ENCODE data around the gene GHITM. TPM values are rescaled to one million over a fixed set of nuclear protein-coding genes. Genes with fewer than 3 reads are reported as not detected.

GHITM gene
- total and polyA plus RNA-seq, 2 of the 4 experiments (the other 2 are of a cell fraction) = 103 to 185 TPM

- Histone ChIP-seq H3K14ac (replicated peaks; ENCODE audit: low read depth, low read length) (no peak overlapping the region), H2AK9ac (replicated peaks; ENCODE audit: low read depth, low read length, poor library complexity) (no peak overlapping the region), H3K4me2 (ENCODE audit: low read depth, low read length) (no peak overlapping the region), H2BK120ac (ENCODE audit: low read depth, low read length) (no peak overlapping the region), H3K79me1 (ENCODE audit: low read depth in 1 of 2, low read length in 2 of 2) (no peaks in the 10 kb centered on the region), H3K18ac (ENCODE audit: low read depth, low read length) (no peak overlapping the region), H4K5ac (ENCODE audit: low read depth, low read length) (no peak overlapping the region), H3K27me3 (ENCODE audit: control insufficient read depth, insufficient read depth, low read length) (peaks cover 16% of the 10 kb centered on the region), H3K9me3 (ENCODE audit: control insufficient read depth, insufficient read depth, low read length) (no peaks in the 10 kb centered on the region), H2AK5ac (ENCODE audit: low read depth, low read length) (no peak overlapping the region), H3K9me1 (ENCODE audit: insufficient read depth, low read length) (peaks cover 8% of the 10 kb centered on the region), H3K27ac (ENCODE audit: insufficient read depth, low read length) (no peak overlapping the region), H3K4me3 (ENCODE audit: insufficient read depth, low read depth, low read length) (no peak overlapping the region), H3K23ac (ENCODE audit: low read depth, low read length) (no peak overlapping the region), H3K4me1 (ENCODE audit: control insufficient read depth, insufficient read depth, low read length) (no peaks in the 10 kb centered on the region), H2AFZ (replicated peaks; ENCODE audit: low read length, poor library complexity) (no peak overlapping the region), H2BK5ac (ENCODE audit: low read depth, low read length, poor library complexity, severe bottlenecking) (no peak overlapping the region), H4K91ac (ENCODE audit: insufficient read depth, low read depth, low read length) (no peak overlapping the region), H2BK20ac (ENCODE audit: low read depth, low read length) (no peak overlapping the region), H3K36me3 (ENCODE audit: control insufficient read depth, insufficient read depth, low read length) (no peaks in the 10 kb centered on the region), H3K4ac (ENCODE audit: low read depth, low read length) (no peak overlapping the region), H4K8ac (ENCODE audit: low read depth in 2 of 2, low read length in 2 of 2) (no peak overlapping the region), H4K20me1 (ENCODE audit: insufficient read depth, low read length) (no peaks in the 10 kb centered on the region), H3K9ac (ENCODE audit: low read depth, low read length) (no peak overlapping the region), H3K56ac (ENCODE audit: extremely low read depth, insufficient read depth, low read length) (no peak overlapping the region), H2BK15ac (ENCODE audit: low read depth, low read length) (no peak overlapping the region)
- no TSS peak for BruUV-seq (replicated peaks)
- TF ChIP-seq CEBPB (IDR thresholded peaks at IDR 0.05; ENCODE audit: low read depth, low read length) (no peak), FOS (IDR thresholded peaks at IDR 0.05; ENCODE audit: low read depth, low read length) (no peak), CTCF (conservative IDR thresholded peaks at IDR 0.05; ENCODE audit: low read depth, low read length) (no peak), RCOR1 (IDR thresholded peaks at IDR 0.05; ENCODE audit: insufficient replicate concordance, low read length) (no peak), MAZ (IDR thresholded peaks at IDR 0.05; ENCODE audit: borderline replicate concordance, low read depth, low read length) (no peak), NFE2L2 (IDR thresholded peaks at IDR 0.05; ENCODE audit: low read depth, low read length) (no peak), POLR2A (IDR thresholded peaks at IDR 0.05; ENCODE audit: low read depth, low read length) (no peak), CHD1 (IDR thresholded peaks at IDR 0.05; ENCODE audit: low read depth, low read length) (no peak), USF2 (IDR thresholded peaks at IDR 0.05; ENCODE audit: low read depth, low read length) (no peak), MXI1 (IDR thresholded peaks at IDR 0.05; ENCODE audit: borderline replicate concordance, low read depth, low read length) (no peak), ELK1 (IDR thresholded peaks at IDR 0.05; ENCODE audit: borderline replicate concordance, low read depth, low read length) (no peak)
- ChIA-PET POLR2A (ENCODE audit: unreplicated experiment) (no interaction called here), CTCF (no interaction called here)
- ATAC-seq (ENCODE audit: low read depth) (no peak), DNase-seq (no peak)
- no CpG with 5 or more reads among the region's 3 CpGs for WGBS, 2 experiments (ENCODE audit: extremely low coverage in 2 of 2, insufficient read length in 1 of 2)
- in situ Hi-C loops (cut with MboI; ENCODE audit: low sequenced_read_pairs) = no loop called here
- intact Hi-C loops (cut with micrococcal nuclease) = no loop called here
- dilution Hi-C loops (cut with HindIII; ENCODE audit: low sequenced_read_pairs, unreplicated experiment) = no loop called here
Measured at GRCh38 chr10:84188815-84189214, 49.5 kb downstream of the GHITM start.
